Fibroblast of mammary gland (primary cell): ENCODE results near the gene PCCB.
"Not testable (repeated sequence)": the region's sequence is repeated elsewhere in the genome, so short reads cannot be mapped to it uniquely, and the experiment has no call there.

ENCODE experiments used
- DNase-seq: peaks from one replicate; pipeline ENCODE4 v3.0.0-alpha.2; 2010; ENCODE audit warnings: low read depth
- H3K4me3 ChIP-seq: 2 replicates; pipeline ENCODE4 v1.5.1; 2011; ENCODE audit warnings: low read depth, mild to moderate bottlenecking, low read length, moderate library complexity; ENCODE audit not compliant: control insufficient read depth
- TF ChIP-seq, protein P1 (sequence below): conservative IDR thresholded peaks from 2 replicates; pipeline ENCODE4 v1.5.1; 2011; ENCODE audit warnings: low read depth, low read length, inconsistent platforms; ENCODE audit not compliant: control insufficient read depth, insufficient read depth

PCCB gene

DNA sequence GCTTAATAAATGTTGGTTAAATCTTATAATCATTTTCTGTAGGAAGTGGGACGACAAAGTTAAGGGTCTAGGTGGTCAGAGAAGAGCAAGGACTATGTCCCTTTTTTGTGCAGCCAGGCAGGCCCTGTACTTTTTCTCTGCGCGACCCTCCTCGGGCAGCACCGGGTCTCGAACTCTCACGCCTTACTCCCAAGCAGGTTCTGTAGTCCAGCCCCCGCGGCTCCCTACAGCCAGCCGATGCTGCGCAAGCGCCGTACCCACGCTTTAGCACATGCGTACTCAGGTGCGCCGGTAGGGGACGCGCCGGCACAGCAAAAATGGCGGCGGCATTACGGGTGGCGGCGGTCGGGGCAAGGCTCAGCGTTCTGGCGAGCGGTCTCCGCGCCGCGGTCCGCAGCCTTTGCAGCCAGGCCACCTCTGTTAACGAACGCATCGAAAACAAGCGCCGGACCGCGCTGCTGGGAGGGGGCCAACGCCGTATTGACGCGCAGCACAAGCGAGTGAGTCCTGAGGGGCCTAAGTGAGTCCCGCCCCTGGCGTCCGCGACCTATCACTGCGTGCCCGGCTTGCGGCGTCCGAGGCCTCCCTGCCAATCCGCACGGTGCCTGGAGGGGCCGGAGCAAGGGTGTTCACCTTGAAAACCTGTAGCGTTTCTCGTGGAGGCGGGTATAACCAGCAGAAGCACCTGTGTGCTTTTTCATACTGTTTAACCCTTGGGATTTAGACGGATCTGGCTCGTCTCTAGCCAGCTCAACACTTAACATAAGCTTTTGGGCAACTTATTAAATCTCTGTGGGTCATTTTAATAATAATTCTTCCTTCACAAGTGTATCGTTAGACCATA lies at the start of gene PCCB:
Gene PCCB, plus strand, starts transcription at position 282 of the 844 bp plus-strand sequence. Its CDS starts 36 bp downstream, at position 318.
- DNase-seq, result peak; percentile 90
- H3K4me3 ChIP-seq, result peak within 1 kb of the TSS; percentile 77
- TF ChIP-seq, protein P1, sequence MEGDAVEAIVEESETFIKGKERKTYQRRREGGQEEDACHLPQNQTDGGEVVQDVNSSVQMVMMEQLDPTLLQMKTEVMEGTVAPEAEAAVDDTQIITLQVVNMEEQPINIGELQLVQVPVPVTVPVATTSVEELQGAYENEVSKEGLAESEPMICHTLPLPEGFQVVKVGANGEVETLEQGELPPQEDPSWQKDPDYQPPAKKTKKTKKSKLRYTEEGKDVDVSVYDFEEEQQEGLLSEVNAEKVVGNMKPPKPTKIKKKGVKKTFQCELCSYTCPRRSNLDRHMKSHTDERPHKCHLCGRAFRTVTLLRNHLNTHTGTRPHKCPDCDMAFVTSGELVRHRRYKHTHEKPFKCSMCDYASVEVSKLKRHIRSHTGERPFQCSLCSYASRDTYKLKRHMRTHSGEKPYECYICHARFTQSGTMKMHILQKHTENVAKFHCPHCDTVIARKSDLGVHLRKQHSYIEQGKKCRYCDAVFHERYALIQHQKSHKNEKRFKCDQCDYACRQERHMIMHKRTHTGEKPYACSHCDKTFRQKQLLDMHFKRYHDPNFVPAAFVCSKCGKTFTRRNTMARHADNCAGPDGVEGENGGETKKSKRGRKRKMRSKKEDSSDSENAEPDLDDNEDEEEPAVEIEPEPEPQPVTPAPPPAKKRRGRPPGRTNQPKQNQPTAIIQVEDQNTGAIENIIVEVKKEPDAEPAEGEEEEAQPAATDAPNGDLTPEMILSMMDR, result peak; percentile 40

- H3K4me3 ChIP-seq, result no peak overlapping the region
- no peak for DNase-seq
- TF ChIP-seq, protein P1, result no peak
These were observed 42.5 kb upstream of the PCCB start for GRCh38 chr3:136207489-136208115.

DNA sequence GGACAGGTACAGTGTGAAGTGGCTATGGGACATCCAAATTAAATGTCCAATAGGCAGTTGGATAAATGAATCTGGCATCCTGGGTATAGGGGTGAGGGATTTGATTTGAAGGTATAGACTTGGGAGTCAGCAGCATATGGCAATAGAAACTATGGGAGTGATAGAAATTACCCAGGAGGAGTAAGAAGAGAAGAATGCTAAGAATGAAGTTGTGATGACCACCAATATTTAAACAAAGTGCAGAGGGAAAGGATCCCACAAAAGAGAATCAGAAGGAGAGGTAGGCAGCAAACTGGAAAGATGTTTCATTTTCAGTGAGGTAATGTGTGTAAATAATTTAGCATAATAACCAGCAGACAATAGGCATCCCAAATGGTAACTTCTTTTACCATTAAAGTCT lies 40.2 kb upstream of the PCCB start:
- no peak overlapping the region for H3K4me3 ChIP-seq
- TF ChIP-seq, protein P1, result no peak
- no peak for DNase-seq

DNA sequence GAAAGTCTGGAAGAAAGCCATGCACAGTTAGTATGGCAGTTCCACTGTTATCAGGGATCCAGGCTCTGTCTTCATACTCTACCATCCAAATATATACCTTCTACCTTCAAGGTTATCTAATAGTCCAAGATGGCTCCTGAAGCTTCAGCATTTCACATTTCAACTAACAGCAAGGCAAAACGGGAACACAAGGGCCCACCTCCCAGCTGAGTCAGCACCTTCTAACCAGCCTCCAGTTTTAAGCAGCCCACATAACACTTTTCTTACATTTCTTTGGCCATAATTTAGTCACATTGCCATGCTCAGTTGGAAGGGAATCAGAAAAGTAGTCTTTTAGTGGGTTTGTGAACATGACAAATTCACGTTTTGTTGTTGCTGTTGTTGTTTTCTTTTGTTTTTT lies 38.6 kb upstream of the PCCB start:
- DNase-seq, result peak; percentile 8
- no peak overlapping the region for H3K4me3 ChIP-seq
- TF ChIP-seq, protein P1, result no peak

GRCh38 chr3:136222746-136223145 lies 27.4 kb upstream of the PCCB start:
- peak; percentile 23 for DNase-seq
- not testable (repeated sequence) for H3K4me3 ChIP-seq

GRCh38 chr3:136232413-136232812 lies 17.7 kb upstream of the PCCB start:
- H3K4me3 ChIP-seq, result no peak overlapping the region
- DNase-seq, result no peak
- TF ChIP-seq, protein P1, result no peak

GRCh38 chr3:136235545-136235944 lies 14.6 kb upstream of the PCCB start:
- TF ChIP-seq, protein P1, result no peak

More at GRCh38 chr3:136235545-136235944, 14.6 kb upstream of the PCCB start:
- DNase-seq, result no peak
- H3K4me3 ChIP-seq, result no peak overlapping the region
